Loucy (cell line): ENCODE data around the gene SYNE2.

ENCODE experiments used
- CTCF ChIP-seq: fragments of 200-600 bp; sonication (generic); conservative IDR thresholded peaks from 2 replicates; pipeline ENCODE4 v1.5.1; 2014; ENCODE audit warnings: mild to moderate bottlenecking, antibody characterized with exemption, low read length
- EZH2phosphoT487 ChIP-seq: fragments of 200-600 bp; IDR thresholded peaks from 2 replicates; pipeline ENCODE4 v1.6.1; 2018; ENCODE audit warnings: antibody characterized with exemption, mild to moderate bottlenecking, moderate library complexity, borderline replicate concordance

- TF ChIP-seq EZH2phosphoT487 = no peak
- no peak for TF ChIP-seq CTCF
Measured at GRCh38 chr14:63995285-63995684, 142.5 kb downstream of the SYNE2 start.
